Fibroblast of lung (primary cell): Measurements from ENCODE around the gene HPS1.
"Not testable (repeated sequence)": the region's sequence is repeated elsewhere in the genome, so short reads cannot be mapped to it uniquely, and the experiment has no call there.

Experiments used
- CTCF ChIP-seq, 2 donors: IDR thresholded peaks in 1 of 2; conservative IDR thresholded peaks in 1 of 2; 1 replicate in 1 of 2; 2 replicates in 1 of 2; pipeline ENCODE4 v1.5.1; 2011 to 2012; ENCODE audit warnings: low read length in 2 of 2, control low read depth in 1 of 2, inconsistent platforms in 1 of 2, low read depth in 1 of 2, mild to moderate bottlenecking in 1 of 2
- EZH2 ChIP-seq: IDR thresholded peaks from 2 replicates; pipeline ENCODE4 v1.5.1; 2012; ENCODE audit warnings: low read length, control low read depth, mild to moderate bottlenecking; ENCODE audit errors: missing control alignments

DNA sequence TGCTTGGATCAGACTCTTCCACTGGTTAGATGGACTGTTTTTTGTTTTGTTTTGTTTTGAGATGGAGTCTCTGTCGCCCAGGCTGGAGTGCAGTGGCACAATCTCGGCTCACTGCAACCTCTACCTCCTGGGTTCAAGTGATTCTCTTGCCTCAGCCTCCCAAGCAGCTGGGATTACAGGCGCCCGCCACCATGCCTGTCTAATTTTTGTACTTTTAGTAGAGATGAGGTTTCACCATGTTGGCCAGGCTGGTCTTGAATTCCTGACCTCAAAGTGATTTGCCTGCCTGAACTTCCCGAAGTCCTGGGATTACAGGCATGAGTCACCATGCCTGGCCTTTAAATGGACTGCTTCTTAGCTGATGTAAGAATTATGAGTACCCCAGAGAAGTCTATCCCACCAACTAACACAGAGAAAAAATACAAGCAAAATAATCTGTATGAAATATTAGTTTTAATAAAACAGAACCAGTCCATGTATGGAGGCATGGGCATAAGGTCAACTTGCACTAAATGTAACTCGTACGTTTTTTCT, 63.5 kb downstream of the HPS1 start:
- TF ChIP-seq CTCF (conservative IDR thresholded peaks at IDR 0.05 in 1 of 2, IDR thresholded peaks at IDR 0.05 in 1 of 2; ENCODE audit: low read depth in 1 of 2, low read length in 2 of 2); EZH2: not testable (repeated sequence)
